Ascending aorta (tissue), 2 donors: ENCODE data around the gene MLLT10. TPM values are rescaled to one million over a fixed set of nuclear protein-coding genes. Genes with fewer than 3 reads are reported as not detected.
A peak's percentile ranks its signal among the peaks of the same experiment; 100 is the strongest.

Experiments used
- DNase-seq, 2 donors: peaks; one replicate each; pipeline ENCODE4 v3.0.0-alpha.2; 2019; ENCODE audit warnings: low spot score in 2 of 2
- H3K27ac ChIP-seq, 2 donors: fragments of 200-600 bp; sonication (generic); one replicate each; pipeline ENCODE4 v1.5.1; 2016 to 2017; ENCODE audit warnings: mild to moderate bottlenecking in 1 of 2
- H3K27me3 ChIP-seq: fragments of 200-600 bp; sonication (generic); one replicate; pipeline ENCODE4 v1.5.1; 2017
- H3K36me3 ChIP-seq, 2 donors: fragments of 200-600 bp; sonication (generic); one replicate each; pipeline ENCODE4 v1.5.1; 2016
- H3K4me1 ChIP-seq, 2 donors: fragments of 200-600 bp; sonication (generic); one replicate each; pipeline ENCODE4 v1.5.1; 2016 to 2017; ENCODE audit warnings: mild to moderate bottlenecking in 1 of 2
- H3K4me3 ChIP-seq, 2 donors: fragments of 200-600 bp; sonication (generic); one replicate each; pipeline ENCODE4 v1.5.1; 2016 to 2017; ENCODE audit warnings: mild to moderate bottlenecking in 1 of 2
- H3K9me3 ChIP-seq, 2 donors: fragments of 200-600 bp; sonication (generic); one replicate each; pipeline ENCODE4 v1.5.1; 2016
- CTCF ChIP-seq, 3 experiments: fragments of 200-600 bp in 2 of 3; fragments of 450-650 bp in 1 of 3; sonication (generic) in 2 of 3; IDR thresholded peaks; one replicate each; pipeline ENCODE4 v1.5.1; 2016 to 2019; ENCODE audit warnings: antibody characterized with exemption in 3 of 3, mild to moderate bottlenecking in 1 of 3, moderate library complexity in 1 of 3
- intact Hi-C: fragments of 100-400 bp; cut with DNase I; formaldehyde crosslinking; loops from one replicate; pipeline ENCODE4 v1.15.1; 2023
- total RNA-seq: library from RNA; depleted of rRNA; stranded (reverse); fragments of >200 nt; gene quantifications from one replicate; pipeline ENCODE4 v1.1.0, GENCODE V29; 2016

The MLLT10 gene
- total RNA-seq, 1 donor from 2014 or later, result 16.3 TPM

- peaks cover 0 to 15% of the 10 kb centered on the region in 2 donors for H3K4me1 ChIP-seq
Observed at GRCh38 chr10:21520509-21520908, 13.5 kb upstream of the MLLT10 start.

DNA sequence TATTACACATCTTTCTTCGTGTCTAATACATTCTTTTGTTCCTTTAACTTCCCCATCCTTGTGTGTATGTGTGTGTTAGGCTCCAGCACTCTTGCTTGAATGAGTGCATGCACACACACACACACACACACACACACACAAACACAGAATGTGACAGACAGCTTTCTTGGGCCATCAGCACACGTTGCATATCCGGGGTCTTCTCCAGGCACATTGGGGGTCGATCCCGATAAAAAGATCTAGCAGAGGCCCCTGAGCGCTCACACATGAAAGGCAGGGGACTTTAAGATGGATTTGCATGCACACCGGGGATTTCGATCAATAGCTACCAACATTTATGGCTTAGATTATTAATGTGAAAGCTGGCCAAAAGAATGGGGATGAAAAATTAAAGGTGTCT, 13.1 kb upstream of the MLLT10 start:
- H3K4me1 ChIP-seq, result peaks cover 0 to 11% of the 10 kb centered on the region in 2 donors
- no peak for TF ChIP-seq CTCF (IDR thresholded peaks at IDR 0.05)
- H3K4me3 ChIP-seq, result peak overlapping the region in 1 of 2 donors; percentile 88
- no peaks in the 10 kb centered on the region for H3K27me3 ChIP-seq
- intact Hi-C loops, result loop anchor here (10.0 kb wide), 4 partner anchors 1506 to 1914 kb away; partner anchors contain the start of genes MSRB2 and OTUD1
- no peaks in the 10 kb centered on the region for H3K36me3 ChIP-seq
- H3K9me3 ChIP-seq, result no peaks in the 10 kb centered on the region
- H3K27ac ChIP-seq, result peak overlapping the region in 1 of 2 donors; percentile 63
- no peak for DNase-seq

More at GRCh38 chr10:21520509-21520908, 13.5 kb upstream of the MLLT10 start:
- Histone ChIP-seq H3K9me3 (no peaks in the 10 kb centered on the region), H3K36me3 (no peaks in the 10 kb centered on the region), H3K27ac (peak overlapping the region; percentile 63 to 69), H3K27me3 (no peaks in the 10 kb centered on the region), H3K4me3 (peak overlapping the region; percentile 63 to 88)
- no peak for TF ChIP-seq CTCF (IDR thresholded peaks at IDR 0.05)
- intact Hi-C loops, result loop anchor here (10.0 kb wide), 4 partner anchors 1506 to 1914 kb away; partner anchors contain the start of genes MSRB2 and OTUD1
- no peak for DNase-seq

GRCh38 chr10:21521751-21522533, 12.1 kb upstream of the MLLT10 start:
- no peaks in the 10 kb centered on the region for H3K36me3 ChIP-seq
- no peak overlapping the region for H3K4me3 ChIP-seq
- no peak for DNase-seq
- no peaks in the 10 kb centered on the region for H3K27me3 ChIP-seq
- no peaks in the 10 kb centered on the region for H3K9me3 ChIP-seq
- no peak for TF ChIP-seq CTCF (IDR thresholded peaks at IDR 0.05)
- intact Hi-C loops, result loop anchor here (10.0 kb wide), 4 partner anchors 1507 to 1913 kb away; partner anchors contain the start of genes MSRB2 and OTUD1
- peaks cover 0 to 10% of the 10 kb centered on the region in 2 donors for H3K4me1 ChIP-seq
- H3K27ac ChIP-seq, result no peak overlapping the region

- intact Hi-C loops, result loop anchor here (10.0 kb wide), 4 partner anchors 1508 to 1912 kb away; partner anchors contain the start of genes MSRB2 and OTUD1
- no peak overlapping the region for H3K27ac ChIP-seq
- no peak for TF ChIP-seq CTCF (IDR thresholded peaks at IDR 0.05)
- H3K4me1 ChIP-seq, result peaks cover 0 to 10% of the 10 kb centered on the region in 2 donors
- H3K36me3 ChIP-seq, result no peaks in the 10 kb centered on the region
- no peak overlapping the region for H3K4me3 ChIP-seq
- H3K27me3 ChIP-seq, result no peaks in the 10 kb centered on the region
- DNase-seq, result no peak
- no peaks in the 10 kb centered on the region for H3K9me3 ChIP-seq
Observed at GRCh38 chr10:21522631-21523406, 11.2 kb upstream of the MLLT10 start.

GRCh38 chr10:21523557-21524008, 10.4 kb upstream of the MLLT10 start:
- TF ChIP-seq CTCF (IDR thresholded peaks at IDR 0.05), result no peak
- Histone ChIP-seq H3K27ac (peak overlapping the region; percentile 12 to 98), H3K4me1 (peaks cover 0 to 10% of the 10 kb centered on the region in 2 donors), H3K9me3 (no peaks in the 10 kb centered on the region), H3K27me3 (no peaks in the 10 kb centered on the region), H3K4me3 (peak overlapping the region in 1 of 2 donors; percentile 90), H3K36me3 (no peaks in the 10 kb centered on the region)
- intact Hi-C loops, result loop anchor here (10.0 kb wide), 4 partner anchors 1509 to 1911 kb away; partner anchors contain the start of genes MSRB2 and OTUD1
- peak in 1 of 2 donors; percentile 53 for DNase-seq
